ENCODE data around the gene CCR5.
"Not testable (repeated sequence)": the region's sequence is repeated elsewhere in the genome, so short reads cannot be mapped to it uniquely, and the experiment has no call there.

The CCR5 gene

DNA sequence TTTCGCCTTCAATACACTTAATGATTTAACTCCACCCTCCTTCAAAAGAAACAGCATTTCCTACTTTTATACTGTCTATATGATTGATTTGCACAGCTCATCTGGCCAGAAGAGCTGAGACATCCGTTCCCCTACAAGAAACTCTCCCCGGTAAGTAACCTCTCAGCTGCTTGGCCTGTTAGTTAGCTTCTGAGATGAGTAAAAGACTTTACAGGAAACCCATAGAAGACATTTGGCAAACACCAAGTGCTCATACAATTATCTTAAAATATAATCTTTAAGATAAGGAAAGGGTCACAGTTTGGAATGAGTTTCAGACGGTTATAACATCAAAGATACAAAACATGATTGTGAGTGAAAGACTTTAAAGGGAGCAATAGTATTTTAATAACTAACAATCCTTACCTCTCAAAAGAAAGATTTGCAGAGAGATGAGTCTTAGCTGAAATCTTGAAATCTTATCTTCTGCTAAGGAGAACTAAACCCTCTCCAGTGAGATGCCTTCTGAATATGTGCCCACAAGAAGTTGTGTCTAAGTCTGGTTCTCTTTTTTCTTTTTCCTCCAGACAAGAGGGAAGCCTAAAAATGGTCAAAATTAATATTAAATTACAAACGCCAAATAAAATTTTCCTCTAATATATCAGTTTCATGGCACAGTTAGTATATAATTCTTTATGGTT, at the start of gene CCR5:
Gene CCR5 (plus strand): TSS at position 108 of the 680 bp plus-strand sequence. CDS start 1,957 bp downstream, outside the sequence.
- no peak for DNase-seq

DNA sequence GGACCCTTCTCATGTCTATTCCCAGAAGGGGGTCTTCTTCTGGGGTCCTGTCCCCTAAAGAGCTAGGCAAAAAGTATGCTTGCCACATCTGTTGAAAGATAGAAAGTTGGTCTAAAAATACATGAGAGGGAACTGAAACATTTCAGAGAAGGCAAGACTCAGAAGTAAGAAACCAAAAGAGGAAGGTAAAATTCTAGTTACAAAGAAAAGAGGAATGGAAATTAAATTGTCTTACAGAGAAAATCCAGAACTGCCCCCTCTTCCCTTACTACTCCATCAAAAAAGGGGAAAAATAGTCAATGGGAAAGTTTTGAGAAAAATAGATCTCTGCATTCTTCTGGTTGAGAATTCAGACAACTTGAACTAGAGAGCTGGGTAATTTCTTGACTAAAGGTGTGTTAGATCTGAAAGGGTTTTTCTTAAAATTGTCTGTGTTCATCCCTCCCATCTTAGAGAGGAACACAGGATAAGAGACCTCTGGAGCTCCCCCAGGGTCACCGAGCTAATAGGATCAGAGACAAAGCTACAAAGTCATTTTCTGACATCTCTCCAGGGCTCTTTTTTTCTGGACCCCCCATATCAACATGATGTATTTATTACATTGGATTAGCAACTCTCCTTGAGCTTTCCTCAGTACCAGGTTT, 49.2 kb upstream of the CCR5 start:
- no peak for DNase-seq

DNA sequence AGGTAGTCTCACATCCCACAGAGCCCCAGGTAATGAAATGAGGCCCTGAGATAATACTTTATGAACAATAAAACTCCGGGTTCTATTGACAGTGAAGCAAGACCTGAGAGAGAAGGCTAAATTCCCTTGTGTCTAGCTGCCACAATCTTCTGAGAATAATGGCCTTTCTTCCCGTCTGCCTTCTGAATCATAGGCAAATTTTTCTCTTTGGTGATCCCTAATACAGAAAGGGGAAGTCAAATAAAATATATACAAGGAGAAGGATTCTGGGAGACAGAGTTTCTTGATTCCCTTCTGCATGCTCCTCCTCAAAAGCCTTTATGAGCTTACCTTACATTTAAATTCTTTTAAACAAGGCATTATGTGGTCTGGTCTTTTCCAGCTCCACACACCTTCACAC, 46.7 kb upstream of the CCR5 start:
- no peak for DNase-seq

DNA sequence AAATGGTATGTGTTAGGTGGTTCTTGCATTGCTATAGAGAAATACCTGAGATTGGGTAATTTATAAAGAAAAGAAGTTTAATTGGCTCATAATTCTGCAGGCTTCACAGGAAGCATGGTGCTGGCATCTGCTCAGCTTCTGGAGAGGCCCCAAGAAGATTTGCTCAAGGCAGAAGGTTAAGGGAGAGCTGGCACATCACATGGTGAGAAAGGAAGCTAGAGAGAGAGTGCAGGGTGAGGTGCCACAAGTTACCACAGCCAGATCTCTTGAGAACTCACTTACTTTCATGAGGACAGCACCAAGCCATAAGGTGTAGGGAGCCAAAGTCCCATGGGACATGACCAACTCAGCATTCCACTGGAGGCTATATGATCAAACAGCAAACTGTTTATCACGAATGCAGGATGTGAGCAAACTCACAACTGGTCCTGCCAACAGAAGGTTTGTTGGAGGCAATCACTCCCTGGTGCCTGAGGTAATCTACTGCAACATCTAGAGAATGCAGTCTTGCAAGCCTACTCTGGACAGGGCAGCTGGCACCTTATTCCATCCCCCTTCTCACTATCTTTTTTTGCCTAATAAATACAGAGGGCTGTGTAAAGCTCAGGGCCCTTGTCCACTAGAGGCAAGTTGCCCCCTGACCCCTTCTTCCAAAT, 45.0 kb upstream of the CCR5 start:
- DNase-seq: no peak

DNA sequence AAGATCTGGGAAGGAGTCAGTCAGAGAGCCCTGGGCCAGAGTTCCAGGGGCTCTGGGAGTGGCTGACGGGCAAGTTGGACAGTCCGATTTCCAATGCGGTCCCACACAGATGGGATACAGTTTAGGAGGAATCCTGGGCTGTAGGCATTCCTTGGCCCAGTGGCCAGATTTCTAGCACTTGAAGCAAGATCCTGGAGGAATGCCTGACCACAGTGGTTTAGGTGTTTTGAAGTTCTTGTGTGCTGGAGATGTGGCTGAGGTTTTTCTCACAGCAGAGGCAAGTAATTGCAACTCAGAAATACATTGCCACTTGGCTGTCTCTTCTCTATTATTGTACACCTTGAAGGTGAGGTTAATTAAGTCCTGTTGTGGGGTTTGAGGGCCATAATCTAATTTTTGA, 40.1 kb upstream of the CCR5 start:
- DNase-seq: not testable (repeated sequence)

DNA sequence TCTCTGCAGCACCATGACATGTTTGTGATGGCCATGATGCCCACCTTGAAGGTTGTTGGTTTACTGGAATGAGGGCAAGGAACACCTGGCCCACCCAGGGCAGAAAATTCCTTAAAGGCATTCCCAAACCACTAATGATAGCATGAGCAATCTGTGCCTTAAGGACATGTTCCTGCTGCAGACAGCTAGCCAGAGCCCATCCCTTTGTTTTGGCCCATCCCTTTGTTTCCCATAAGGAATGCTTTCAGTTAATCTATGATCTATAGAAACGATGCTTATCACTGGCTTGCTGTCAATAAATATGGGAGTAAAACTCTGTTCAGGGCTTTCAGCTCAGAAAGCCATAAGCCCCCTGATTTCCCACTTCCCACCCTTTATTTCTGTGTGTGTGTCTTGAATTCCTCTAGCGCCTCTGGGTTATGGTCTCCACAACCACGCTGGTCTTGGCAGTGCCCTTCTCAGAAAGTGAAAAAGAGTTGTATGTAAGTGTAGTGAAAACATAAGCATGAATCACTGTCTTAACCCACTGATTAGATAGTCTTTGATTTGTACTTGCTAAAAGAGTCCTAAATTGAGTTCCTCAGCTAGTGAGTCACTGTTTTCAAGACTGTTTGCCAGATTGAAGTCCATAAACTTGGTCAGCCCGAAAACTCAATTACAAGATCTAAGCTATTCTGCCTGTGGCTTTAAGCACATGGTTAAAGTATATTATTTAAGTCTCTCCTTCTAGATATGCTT, 35.8 kb upstream of the CCR5 start:
- no peak for DNase-seq

DNA sequence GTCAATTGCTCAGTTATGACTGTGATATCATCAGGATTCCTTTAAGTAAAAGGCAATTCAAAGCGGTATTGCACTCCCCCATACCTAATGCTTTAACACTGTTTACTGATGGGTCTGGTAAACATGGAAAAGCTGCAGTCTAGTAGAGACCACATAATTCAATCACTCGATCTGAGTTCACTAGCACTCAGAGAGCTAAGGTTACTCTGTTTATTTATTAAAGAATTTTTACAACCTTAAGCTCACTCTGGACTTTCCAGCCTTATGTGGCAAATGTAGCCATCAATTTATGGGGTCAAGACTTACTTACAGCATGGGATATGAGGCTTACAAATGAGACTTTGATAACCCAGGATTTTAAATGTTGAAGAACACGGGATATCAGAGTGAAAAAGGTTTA, 35.2 kb upstream of the CCR5 start:
- no peak for DNase-seq

DNA sequence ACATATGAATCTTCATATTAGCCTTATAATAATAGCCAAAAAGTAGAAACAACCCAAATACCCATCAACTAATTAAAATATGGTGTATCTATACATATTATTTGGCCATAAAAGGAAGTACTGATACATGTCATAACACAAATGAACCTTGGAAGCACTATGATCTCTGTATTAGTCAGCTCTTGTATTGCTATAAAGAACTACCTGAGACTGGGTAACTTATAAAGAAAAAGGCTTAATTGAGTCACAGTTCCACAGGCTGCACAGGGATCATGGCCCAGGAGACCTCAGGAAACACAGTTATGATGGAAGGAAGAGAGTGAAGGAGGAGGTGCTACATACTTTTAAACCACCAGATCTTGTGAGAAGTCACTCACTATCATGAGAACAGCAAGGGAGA, 32.8 kb upstream of the CCR5 start:
- DNase-seq: no peak

DNA sequence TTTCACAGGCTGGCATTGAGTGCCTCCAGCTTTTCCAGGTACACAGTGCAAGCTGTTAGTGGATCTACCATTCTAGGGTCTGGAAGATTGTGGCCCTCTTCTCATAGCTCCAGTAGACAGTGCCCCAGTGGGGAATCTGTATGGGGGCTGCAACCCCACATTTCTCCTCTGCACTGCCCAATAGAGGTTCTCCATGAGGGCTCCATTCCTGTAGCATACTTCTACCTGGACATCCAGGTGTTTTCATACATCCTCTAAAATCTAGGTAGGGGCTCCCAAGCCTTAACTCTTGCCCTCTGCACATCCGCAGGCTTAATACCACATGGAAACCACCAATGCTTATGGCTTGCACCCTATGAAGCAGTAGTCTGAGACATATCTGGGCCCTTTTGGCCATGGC, 31.9 kb upstream of the CCR5 start:
- DNase-seq: no peak

DNA sequence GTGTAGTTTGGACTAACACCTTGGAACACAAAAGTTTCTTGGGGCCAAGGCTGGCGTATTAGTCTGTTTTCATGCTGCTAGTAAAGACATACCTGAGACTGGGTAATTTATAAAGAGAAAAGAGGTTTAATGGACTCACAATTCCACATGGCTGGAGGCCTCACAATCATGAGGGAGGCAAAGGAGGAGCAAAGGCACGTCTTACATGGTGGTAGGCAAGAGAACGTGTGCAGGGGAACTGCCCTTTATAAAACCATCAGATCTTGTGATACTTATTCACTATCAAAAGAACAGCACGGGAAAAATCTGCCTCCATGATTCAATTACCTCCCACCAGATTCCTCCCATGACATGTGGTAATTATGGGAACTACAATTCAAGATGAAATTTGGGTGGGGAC, 26.3 kb upstream of the CCR5 start:
- DNase-seq: no peak

DNA sequence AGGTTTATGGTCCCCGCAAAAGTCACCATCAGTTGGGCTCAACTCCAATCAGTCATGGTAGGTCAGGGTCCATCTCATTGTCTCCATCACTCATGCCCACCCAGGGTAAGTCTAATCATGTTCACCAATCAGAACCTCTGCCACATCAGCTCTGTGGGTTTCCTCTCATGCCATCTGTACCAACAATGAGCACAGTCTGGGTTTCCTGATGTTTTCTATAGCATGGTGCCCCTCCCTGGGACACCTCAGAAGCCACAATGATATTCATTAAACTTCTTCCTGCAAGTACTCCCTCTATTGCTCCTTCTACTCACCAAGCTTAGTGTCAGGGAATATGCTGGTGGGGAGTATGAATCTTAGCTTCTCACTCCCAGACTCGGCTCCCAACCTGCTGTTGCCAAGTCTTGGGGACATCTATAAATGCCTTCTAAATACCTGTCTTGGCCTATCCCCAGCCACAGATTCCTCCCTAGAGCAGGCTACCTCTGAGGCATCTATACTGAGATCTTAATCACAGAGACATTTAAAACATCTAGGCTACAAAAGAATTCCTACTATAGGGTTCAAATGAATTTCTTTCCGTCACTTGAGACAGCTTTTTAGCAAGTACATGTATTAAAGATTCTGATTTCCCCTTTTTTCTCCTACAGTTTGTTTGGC, 21.8 kb upstream of the CCR5 start:
- no peak for DNase-seq

DNA sequence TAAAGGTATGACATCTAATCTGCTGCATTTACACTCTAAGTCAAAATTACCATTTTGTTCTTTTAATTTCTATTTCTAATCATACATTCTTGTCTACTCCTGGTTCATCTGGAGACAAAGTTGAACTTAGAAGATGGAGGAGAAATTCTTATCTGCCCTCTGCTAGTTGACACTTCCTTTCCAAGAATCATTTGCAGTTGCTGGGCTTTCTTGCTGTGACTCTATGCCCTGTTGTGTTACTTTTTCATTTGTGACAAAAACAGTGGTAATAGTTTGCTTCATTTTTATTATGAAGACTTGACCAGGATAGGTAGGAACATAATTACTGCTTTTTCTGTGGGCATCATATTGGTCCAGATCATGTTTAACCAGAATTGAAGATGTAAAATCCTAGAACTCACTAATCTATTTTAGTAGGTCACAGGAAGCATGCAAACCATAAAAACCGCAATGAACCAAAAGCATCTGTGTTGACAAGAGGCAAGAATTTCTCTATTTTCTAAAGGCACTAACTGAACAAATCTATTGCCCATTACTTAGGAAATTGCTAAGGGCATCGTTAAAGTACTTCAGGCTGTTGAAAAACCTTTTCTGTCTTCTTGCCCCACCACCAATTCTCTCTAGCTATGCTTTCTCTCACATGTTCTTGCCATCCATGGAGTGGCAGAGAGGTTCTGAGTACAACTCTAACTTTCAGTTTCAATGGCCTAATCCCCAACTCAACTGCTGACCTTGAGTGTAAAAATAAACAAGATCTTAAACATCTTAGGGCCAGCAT, 21.1 kb upstream of the CCR5 start:
- DNase-seq: no peak

DNA sequence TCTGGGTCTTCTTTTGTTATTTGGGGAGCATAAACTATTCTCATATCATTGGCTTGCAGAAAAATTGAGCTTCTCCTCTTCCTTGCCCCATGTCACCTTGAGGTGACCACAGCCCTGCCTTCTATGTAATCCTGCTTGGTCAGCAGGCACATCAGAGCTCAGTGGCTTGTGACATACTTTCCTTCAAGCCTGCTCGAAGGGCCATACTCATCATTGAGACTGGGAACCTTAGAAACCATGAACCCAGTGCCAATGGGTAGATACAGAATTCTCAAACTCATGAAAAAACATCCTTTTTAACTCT, 20.5 kb upstream of the CCR5 start:
- no peak for DNase-seq

DNA sequence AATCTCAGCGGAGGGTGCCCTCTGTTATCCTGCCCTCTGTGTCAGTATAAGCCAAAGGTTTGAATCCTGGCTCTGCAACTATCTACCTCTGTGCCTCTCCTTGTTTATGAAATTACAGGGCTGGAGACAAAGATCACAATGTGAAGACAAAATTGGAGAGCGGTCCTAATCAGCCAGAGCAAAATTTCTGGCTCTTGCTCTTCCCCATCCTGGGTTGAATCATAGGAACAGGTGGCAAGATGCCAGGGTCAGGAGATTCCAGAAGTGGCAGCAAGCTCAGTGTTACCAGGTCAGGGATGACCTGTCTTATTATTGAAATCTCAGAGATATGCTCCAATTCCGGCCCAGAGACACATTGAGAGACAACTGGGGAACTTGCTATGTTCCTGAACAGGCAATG, 19.1 kb upstream of the CCR5 start:
- no peak for DNase-seq

DNA sequence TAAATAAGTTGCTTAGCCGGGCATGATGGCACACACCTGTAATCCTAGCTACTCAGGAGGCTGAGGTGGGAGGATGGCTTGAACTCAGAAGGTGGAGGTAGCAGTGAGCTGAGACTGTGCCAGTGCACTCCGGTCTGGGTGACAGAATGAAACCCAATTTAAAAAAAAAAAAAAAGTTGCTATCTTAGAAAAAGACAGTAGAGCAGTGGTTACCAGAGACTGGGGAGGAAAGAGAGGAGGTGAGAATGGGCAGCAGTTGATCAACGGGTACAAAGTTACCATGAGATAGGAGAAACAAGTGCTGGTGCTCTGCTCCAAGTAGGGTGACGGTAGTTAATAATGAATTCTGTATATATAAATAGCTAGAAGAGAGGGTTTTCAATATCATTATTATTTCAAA, 17.7 kb upstream of the CCR5 start:
- DNase-seq: no peak

DNA sequence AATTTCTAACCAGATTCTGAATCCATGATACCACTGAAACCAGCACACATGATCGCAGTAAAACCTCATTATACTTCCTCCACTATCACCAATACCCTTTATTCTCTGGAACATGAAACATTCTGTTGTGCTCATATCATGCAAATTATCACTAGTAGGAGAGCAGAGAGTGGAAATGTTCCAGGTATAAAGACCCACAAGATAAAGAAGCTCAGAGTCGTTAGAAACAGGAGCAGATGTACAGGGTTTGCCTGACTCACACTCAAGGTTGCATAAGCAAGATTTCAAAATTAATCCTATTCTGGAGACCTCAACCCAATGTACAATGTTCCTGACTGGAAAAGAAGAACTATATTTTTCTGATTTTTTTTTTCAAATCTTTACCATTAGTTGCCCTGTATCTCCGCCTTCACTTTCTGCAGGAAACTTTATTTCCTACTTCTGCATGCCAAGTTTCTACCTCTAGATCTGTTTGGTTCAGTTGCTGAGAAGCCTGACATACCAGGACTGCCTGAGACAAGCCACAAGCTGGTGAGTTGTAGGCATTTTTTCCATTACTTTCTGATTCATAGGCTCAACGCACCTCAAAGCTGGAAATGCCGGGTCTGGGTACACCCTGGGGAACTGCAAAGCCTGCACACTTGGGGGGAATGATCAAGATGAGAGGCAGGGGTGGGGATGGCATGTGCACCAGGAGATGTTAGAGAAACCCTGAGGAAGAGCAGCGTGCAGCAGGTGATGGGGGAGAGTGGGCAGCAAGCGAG, 16.9 kb upstream of the CCR5 start, which contains the start of gene CCR2:
Gene CCR2 (plus strand): TSS at position 465 of the 764 bp plus-strand sequence. CDS start 3,417 bp downstream, outside the sequence.
- no peak for DNase-seq

DNA sequence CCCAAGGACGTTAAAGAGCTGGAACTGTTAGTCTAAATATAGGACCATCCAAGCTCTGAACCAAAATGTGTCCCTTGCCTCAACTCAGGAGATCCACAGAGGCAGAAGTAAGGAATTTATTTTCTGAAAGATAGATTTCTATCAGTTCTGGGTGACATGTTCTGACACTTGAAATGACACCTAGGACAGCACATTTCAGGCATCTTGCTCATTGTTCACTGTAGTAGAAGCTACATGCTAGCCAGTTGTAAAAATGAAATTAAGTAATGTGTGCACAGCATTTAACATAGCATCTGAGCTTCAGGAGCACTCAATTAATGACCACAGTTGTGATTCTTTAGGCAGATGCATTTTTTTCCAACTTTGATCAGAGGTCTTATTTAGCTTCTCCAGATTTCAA, 16.3 kb upstream of the CCR5 start:
- DNase-seq: no peak

DNA sequence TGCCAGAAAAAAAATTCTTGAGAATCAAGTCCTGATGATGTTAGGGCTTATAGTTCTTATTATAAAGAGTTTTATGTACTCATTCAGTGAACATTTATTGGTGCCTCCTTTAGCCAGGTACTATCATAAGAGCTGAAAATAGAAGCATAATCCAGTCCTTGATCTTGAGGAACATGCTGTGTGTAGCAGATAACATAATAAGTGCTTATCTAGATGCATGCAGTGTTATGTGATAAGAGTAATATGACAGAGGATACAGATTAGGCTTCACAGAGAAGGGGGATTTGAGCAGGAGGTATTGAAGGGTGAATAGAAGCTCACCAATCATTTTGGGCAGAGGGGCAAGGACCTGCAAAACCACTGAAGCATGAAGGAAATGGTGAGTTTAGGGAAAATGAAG, 15.8 kb upstream of the CCR5 start:
- DNase-seq: no peak

DNA sequence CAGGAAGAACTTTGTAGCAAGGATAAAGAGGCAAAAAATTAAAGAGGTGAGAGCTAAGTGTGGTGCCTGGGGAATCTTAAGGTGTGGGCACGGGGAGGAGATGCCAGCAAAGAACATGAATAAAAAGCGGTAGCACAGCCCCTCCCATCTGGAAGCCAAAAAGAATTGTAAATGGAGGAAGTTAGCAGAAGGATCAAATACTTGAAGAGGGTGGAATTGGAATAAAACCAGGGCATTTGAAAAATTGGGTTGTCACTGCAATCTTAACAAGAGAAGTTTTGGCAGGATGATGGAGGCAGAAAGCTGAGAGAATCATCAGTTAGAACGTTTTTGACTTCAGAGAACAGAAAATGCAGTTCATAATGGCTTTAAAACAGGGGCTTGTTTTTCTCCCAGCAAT, 14.5 kb upstream of the CCR5 start:
- DNase-seq: no peak

DNA sequence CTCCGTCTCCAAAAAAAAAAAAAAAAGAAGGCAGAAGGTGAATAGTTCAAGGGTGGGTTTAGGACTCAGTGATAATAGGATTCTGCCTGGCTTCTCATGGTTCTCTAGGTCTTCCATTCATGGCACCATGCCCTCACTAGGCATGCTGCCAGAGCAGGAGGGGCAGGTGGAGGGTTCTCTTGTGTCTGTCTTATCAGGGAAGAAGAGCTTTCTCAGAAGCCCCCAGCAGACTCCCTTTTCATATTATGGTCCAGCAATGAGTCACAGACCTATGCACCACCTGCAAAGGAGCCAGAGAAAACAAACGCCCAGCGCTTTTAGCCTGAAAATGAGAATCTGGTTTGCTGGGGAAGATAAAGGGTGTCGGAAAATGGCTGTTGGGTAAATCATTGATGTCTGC, 13.8 kb upstream of the CCR5 start:
- no peak for DNase-seq

DNA sequence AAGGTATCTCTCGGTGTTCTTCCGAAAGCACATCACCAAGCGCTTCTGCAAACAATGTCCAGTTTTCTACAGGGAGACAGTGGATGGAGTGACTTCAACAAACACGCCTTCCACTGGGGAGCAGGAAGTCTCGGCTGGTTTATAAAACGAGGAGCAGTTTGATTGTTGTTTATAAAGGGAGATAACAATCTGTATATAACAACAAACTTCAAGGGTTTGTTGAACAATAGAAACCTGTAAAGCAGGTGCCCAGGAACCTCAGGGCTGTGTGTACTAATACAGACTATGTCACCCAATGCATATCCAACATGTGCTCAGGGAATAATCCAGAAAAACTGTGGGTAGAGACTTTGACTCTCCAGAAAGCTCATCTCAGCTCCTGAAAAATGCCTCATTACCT, 12.3 kb upstream of the CCR5 start:
- DNase-seq: no peak
